M059J (cell line): ENCODE measurements around the gene NECAB3. TPM values are rescaled to one million over a fixed set of nuclear protein-coding genes. Genes with fewer than 3 reads are reported as not detected.
"Not testable (repeated sequence)": the region's sequence is repeated elsewhere in the genome, so short reads cannot be mapped to it uniquely, and the experiment has no call there.

Experiments
- DNase-seq: peaks from one replicate; pipeline ENCODE4 v3.0.0-alpha.2; 2012; ENCODE audit warnings: low read depth
- total RNA-seq: library from RNA; depleted of rRNA; stranded (reverse); fragments of >200 nt; shearing (Covaris generic); gene quantifications from 2 replicates; pipeline ENCODE4 v1.2.3, GENCODE V29; 2014; rRNA removed

The NECAB3 gene, protein sequence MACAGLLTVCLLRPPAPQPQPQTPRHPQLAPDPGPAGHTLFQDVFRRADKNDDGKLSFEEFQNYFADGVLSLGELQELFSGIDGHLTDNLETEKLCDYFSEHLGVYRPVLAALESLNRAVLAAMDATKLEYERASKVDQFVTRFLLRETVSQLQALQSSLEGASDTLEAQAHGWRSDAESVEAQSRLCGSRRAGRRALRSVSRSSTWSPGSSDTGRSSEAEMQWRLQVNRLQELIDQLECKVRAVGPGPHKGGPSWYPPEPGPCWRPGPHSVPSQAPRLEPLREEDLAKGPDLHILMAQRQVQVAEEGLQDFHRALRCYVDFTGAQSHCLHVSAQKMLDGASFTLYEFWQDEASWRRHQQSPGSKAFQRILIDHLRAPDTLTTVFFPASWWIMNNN
- total RNA-seq = 32.0 and 60.5 TPM in 2 replicates

DNA sequence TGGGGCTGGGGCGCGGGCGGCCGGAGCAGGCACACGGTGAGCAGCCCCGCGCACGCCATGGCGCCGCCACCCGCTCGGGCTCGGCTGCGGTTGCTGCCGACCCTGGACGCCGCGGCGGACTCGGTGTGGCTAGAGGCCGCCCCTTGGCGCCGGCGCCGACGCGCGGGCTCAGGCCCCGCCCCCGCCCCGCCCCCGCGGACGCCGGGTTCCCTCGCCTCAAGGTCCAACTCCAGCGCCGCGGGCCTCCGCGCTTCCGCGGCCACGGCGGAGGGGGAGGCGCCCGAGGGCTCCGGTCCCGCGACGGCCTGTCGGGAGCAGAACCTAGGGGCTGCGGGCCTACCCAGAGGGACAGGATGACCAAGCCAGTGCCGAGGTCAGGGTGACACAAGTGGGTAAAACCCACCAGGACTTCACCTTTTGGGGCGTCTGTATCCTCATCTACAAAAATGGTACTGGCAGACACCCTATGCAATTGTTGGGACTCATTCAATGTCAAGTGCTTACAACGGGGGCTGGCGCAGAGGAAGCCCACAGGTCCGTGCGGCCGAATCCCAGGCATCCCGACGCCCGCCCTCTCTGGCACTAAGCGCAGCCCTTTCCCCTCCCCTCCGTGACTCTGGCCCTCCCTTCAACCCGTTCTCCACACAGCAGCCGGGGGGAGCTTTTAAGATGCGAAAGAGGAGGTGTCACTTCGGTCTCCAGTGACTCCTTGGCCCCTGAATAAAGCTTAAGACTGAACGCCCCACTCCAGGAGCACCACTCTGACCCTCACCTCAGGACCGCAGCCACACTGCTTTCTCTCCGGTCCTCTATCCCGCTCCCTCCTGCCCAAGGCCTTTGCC lies at the start of gene NECAB3:
Gene NECAB3 (minus strand): TSS at position 135 of the 842 bp plus-strand sequence. CDS start 76 bp downstream, at position 59.
- peak; percentile 79 for DNase-seq

DNA sequence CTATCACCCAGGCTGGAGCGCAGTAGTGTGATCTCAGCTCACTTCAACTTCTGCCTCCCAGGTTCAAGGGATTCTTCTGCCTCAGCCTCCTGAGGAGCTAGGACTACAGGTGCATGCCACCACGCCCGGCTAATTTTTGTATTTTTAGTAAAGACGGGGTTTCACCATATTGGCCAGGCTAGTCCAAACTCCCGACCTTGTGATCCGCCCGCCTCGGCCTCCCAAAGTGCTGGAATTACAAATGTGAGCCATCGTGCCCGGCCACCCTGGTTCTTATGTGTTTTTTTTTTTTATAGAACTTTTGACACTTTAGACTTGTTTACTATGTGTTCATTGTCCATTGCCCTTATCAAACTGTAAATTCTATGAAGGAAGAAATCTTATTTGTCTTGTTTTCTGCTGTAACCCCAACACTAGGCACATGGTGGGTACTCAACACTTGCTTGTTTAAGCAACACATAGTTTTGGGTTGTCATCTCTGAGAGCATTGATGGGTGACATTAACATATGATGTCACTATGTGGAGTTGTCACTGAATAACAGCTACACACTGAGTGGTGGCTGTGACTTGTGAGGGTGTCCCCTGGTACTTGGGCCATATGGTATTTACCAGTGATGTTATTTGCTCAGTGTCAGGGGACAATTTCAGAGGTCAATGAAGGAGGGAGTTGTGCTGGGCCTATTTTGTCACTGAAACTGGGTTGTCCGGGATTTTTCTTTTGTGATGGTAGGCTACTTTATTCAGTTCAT lies 47.3 kb upstream of the NECAB3 start:
- no peak for DNase-seq

DNA sequence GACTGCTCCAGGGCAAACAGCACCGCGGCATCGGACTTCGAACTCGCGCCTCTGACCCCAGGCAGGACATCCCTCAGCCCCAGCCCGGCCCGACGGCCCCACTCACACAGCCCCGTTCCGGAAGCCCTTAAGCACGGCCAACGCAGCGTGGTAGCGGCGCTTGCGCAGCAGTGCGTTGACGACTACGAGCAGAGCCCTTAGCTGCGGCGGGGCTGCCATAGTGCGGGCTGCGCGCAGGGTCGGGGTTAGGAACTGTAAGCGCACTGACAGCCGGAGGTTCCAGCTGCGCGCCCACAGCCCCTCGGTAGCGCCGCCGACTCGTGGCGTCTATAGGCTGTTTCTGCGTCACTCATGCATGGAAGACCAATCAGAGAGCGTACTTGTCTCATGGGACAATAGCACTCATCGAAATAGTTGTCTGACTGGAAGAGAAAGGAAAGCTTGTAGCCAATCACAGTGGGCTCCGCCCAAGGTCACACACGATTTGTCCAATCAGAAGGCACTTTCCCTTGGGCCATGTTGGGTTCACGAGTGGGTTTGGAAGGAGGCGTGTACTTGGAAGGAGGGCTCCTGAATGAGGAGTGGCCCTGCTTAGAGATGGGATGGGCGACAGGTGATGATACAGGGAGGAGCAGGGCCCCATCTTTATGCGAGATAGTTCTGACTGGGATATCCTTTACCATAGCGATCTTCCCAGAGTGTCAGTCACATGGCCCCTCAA lies 45.9 kb upstream of the NECAB3 start, which contains the start of gene PXMP4:
Gene PXMP4 (minus strand): TSS at position 322 of the 721 bp plus-strand sequence. CDS start 103 bp downstream, at position 219.
- DNase-seq = peak; percentile 100

DNA sequence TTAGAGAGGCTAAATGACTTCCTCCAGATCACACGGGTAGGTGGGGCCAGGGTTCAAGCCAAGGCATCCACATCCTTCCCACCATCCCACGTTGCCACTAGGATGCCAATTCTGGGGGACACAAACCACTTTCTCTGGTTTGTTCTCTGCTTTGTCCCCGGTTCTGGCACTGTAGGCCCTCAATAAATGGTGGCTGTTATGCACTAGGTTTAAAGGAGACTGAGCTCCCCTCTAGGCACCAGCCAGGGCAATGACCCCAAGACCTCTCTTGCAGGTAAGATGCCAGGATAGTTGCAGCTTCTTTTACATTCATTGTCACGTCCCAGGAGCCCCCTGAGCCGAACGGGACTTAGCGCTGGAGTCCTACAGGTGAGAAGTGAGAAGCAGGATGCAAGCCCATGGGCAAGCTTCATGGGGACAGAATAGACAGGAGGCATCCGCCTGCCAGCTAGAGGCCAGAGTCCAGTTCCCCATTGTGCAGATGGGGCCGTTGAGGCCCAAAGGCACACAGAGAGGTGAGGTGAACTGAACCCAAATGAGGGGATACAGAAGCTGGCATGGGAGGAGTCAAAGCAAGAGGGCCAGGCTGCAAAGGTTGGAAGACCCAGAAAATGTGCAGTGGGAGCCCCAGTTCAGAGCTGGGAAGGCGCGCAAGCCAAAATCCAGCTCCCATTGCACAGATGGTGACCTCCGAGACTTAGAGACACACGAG lies 45.2 kb upstream of the NECAB3 start:
- DNase-seq = no peak

DNA sequence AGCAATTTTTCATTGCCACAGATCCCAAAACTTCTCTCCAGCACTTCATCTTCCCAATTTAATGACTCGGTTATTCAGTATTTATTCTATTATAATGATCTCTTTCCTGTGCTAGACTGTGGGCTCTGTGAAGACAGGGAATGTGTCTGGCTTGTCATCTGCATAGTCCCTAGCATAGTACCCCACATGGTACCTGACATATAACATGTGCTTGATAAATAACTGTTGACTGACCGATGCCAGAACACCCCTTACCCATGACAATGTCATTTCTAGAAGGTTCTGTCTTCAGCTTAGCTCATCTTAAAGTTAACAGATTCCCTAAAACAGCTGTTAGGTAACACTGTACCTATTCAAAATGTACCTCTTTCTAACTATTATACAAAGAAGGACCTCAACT lies 42.3 kb upstream of the NECAB3 start:
- DNase-seq = no peak

DNA sequence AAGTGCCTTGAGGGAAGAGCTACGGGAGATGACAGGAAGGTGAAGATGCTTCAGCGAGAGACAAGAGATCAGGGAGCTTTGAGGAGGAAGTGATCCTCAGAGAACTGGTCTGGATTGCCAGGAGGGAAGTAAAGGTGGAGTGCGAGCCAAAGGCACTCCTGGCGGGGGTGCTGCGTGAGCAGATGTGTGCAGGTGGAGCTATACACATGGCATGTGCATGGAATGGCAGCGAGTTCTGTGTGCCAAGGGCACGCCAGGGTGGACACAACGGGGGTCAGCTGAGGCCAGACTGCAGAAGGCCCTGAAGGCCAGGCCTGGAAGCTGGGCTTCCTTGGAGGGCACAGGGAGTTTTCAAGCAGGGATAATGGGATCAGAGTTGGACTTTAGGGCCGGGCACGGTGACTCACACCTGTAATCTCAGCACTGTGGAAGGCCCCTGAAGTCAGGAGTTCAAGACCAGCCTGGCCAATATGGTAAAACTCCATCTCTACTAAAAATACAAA lies 39.7 kb upstream of the NECAB3 start:
- no peak for DNase-seq

DNA sequence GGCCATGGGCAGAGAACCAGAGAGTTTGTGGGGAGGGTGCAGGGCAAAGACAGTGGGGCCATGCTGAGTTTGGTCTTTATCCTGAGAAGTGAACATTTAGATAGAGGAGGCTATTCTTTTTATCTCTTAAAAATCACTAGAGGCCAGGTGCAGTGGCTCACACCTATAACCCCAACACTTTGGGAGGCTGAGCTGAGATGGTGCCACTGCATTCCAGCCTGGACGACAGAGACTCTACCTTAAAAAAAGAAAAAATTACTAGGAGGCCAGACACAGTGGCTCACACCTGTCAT lies 37.2 kb upstream of the NECAB3 start:
- no peak for DNase-seq

DNA sequence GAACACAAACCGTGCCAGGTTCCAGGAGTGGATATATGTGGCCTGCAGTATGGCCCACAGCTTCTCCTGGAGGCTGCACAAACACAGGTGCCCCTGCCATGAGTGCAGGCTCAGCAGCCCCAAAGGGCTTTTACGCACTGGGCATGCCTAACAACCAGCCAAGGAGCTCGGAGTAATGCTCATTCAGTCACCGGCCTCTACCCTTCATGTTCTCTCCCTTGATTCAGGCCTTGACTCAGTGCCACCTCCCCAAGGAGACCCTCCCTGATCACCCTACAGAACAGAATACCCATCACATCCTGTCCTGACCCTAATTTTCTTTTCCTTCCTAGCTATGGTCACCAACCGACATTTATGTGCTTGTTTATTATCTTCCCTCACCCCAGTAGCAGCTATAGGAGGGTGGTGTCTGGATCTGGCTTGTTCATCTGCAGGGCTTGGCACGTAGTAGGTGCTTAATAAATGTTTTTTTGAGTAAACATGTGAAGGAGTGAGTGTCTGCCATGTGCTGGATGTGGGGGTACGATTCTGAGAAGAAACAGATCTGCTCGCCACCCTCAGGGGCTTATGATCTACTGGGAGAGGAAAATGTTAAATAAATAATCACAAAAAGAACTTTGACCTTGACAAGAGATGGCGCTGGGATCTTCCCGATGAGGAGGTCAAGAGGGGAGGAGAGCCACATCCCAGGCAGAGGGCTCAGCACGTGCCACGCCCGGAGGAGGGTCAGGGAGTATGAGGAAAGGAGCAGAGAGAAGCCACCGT lies 36.6 kb upstream of the NECAB3 start:
- DNase-seq = no peak

DNA sequence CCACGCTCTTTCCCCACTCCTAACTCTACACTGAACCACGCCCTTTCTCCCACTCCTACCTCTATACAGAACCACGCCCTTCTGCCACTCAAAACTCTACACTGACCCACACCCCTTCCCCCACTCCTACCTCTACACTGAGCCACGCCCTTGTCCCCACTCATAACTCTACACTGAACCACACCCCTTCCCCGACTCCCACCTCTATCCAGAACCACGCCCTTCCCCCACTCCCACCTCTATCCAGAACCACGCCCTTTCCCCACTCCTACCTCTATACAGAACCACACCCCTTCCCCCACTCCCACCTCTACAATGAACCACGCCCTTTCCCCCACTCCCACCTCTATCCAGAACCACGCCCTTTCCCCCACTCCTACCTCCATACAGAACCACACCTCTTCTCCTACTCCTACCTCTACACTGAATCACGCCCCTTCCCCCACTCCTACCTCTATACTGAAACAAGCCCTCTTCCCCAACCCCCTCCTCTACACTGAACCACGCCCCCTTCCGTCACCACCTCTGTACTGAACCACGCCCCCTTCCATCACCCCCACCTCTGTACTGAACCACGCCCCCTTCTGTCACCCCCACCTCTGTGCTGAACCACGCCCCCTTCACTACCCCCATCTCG lies 35.8 kb upstream of the NECAB3 start:
- no peak for DNase-seq

DNA sequence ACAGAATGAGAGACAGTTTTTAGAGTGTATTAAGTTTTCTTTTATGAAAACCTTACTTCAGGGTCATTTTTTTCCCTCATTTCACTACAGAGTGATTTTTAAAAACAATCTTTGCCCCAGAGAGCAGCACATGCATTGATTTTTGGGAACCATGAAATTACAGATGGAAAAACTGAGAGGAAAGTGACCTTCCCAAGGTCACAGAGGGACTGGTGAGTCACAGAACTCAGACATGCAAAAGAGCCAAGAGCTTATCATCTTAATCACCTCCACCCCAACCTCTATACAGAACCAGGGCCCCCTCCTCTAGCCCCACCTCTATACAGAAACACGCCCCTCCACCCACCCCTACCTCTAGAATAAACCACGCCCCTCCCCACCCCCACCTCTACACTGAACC lies 35.2 kb upstream of the NECAB3 start:
- peak; percentile 45 for DNase-seq

DNA sequence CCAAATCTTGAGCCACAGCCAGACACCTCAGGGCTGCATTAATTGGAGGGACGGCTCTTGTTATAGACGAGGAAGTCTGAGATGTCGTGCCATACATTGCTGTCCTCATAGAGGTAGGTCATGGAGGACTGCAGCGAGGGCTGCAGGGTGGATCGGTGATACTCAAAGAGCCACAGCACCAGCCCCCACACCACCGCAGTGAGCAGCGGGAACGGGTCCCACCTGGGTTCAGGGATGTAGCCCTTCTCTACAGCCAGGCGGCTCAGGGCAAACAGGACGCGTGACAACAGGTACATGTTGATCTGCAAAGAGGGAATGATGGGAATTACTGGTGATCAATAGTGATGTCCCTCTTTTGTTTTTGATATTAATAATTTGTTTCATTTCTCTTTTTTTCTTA lies 33.4 kb upstream of the NECAB3 start:
- DNase-seq = no peak

DNA sequence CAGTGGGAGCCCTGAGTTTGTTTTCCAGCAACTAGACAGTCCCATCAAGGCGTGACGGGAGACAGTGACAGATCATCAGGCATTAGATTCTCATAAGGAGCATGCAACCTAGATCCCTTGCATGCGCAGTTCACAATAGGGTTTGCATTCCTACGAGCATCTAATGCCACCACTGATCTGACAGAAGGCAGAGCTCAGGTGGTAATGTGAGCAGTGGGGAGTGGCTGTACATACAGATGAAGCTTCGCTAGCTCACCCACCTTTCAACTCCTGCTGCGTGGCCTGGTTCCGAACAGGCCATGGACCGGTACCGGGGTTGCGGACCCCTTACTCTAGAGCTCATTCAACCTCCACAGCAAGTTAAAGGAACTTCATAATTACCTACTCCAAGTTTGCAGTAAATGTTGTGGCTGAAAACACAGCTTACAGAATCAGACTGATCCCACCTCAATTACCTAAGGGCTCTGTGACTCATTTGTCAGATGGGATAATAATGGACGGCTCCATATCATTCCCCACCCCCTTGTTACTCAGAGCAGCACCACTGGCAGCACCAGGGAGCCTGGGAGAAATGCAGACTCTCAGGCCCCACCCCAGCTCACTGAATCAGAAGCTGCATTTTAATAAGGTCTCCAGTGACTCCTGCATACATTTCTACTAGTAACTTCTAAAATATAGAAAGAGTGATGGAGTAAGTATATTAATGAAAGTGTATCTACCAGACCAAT lies 30.1 kb upstream of the NECAB3 start:
- DNase-seq = peak; percentile 58

DNA sequence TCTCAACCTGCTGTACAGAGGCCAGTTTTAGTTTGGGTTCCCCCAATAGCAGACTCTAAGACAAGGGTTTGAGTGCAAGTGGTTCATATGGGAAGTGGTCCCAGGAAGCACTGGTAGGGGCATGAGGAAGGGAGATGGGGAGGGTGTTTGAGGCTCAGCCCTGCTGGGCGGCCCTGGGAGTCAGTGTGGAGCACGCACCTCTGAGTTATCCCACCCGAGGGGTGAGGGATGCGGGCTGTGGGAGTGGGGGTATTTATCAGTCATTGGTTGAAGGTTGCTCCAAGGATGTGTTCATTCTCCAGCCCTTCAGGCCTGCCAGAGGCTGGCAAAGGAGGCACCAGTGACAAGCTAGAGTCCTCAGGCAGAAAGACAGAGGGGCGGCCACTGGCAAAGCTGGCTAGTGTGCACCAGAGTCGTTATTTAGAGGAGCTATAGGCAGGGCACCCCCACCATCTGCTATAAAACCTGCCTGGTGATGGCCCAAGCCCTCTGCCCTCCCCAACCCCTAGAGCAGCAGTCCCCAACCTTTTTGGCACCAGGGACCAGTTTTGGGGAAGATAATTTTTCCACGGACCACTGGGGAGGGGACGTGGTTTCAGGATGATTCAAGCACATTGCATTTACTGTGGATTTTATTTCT lies 29.4 kb upstream of the NECAB3 start:
- no peak for DNase-seq

DNA sequence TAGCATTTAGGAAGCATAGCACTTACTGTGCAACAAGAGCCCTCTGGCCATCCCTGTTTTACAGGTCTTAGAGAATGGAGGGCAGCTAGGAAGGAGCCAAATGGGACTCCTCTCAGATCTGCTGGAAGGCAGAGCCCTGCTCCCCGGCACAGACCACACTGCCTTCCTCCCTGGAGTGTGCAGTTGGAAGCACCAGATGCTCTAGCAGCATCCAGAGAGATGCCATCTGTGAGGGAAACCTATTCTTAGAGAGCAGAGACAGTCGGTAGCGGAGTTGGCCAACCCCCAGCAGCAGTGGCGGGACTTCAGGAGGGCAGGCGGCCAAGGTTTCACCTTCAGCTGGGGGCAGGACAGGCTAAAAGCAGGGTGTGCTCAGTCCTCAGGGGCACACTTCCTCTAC lies 28.6 kb upstream of the NECAB3 start:
- DNase-seq = no peak

DNA sequence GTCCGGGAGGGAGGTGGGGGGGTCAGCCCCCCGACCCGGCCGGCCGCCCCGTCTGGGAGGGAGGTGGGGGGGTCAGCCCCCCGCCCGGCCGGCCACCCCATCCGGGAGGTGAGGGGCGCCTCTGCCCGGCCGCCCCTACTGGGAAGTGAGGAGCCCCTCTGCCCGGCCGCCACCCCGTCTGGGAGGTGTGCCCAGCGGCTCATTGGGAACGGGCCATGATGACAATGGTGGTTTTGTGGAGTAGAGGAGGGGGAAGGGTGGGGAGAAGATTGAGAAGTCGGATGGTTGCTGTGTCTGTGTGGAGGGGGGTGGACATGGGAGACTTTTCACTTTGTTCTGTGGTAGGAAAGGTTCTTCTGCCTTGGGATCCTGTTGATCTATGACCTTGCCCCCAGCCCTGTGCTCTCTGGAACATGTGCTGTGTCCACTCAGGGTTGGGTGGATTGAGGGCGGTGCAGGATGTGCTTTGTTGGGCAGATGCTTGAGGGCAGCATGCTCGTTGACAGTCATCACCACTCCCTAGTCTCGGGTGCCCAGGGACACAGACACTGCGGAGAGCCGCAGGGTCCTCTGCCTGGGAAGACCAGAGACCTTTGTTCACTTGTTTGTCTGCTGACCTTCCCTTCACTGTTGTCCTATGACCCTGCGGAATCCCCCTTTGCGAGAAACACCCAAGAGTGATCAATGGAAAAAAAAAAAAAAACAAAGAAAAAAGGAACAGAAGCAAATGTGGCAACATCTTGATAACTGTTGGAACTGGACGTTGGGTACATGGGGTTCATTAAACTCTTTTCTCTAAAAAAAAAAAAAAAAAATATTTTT lies 27.6 kb upstream of the NECAB3 start:
- no peak for DNase-seq

DNA sequence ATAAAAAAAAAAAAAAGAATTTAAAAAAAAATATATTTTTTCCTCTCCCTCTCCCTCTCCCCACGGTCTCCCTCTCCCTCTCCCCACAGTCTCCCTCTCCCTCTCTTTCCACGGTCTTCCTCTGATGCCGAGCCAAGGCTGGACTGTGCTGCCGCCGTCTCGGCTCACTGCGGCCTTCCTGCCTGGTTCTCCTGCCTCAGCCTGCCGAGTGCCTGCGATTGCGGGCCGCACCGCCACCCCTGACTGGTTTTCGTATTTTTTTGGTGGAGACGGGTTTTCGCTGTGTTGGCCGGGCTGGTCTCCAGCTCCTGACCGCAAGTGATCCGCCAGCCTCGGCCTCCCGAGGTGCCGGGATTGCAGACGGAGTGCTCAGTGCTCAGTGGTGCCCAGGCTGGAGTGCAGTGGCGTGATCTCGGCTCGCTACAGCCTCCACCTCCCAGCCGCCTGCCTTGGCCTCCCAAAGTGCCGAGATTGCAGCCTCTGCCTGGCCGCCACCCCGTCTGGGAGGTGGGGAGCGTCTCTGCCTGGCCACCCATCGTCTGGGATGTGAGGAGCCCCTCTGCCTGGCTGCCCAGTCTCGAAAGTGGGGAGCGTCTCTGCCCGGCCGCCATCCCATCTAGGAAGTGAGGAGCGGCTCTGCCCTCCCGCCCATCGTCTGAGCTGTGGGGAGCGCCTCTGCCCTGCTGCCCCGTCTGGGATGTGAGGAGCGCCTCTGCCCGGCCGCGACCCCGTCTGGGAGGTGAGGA lies 26.6 kb upstream of the NECAB3 start:
- not testable (repeated sequence) for DNase-seq

DNA sequence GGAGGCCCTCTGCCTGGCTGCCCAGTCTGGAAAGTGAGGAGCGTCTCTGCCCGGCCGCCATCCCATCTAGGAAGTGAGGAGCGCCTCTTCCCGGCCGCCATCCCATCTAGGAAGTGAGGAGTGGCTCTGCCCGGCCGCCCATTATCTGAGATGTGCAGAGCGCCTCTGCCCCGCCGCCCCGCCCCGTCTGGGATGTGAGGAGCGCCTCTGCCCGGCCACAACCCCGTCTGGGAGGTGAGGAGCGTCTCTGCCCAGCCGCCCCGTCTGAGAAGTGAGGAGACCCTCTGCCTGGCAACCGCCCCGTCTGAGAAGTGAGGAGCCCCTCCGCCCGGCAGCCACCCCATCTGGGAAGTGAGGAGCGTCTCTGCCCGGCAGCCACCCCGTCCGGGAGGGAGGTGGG lies 24.7 kb upstream of the NECAB3 start:
- DNase-seq = not testable (repeated sequence)
